ENCODE measurements around the gene SUCLG1.

GRCh38 chr2:84482603-84483002 lies 23.5 kb upstream of the SUCLG1 start:
- TF ChIP-seq EZH2 (IDR thresholded peaks at IDR 0.05) = no peak
- TF ChIP-seq POLR2AphosphoS5 (IDR thresholded peaks at IDR 0.05; ENCODE audit: borderline replicate concordance, low read depth, low read length) = no peak

Measured in SK-N-MC (cell line).